Neuronal stem cell (in vitro differentiated cells): ENCODE results near the gene EML2. TPM values are rescaled to one million over a fixed set of nuclear protein-coding genes. Genes with fewer than 3 reads are reported as not detected.

ENCODE experiments used
- DNase-seq: peaks from one replicate; pipeline ENCODE4 v3.0.0-alpha.2; 2013; ENCODE audit warnings: low spot score
- H2AFZ ChIP-seq: one replicate; pipeline ENCODE4 v1.6.1; 2013; ENCODE audit warnings: mild to moderate bottlenecking, low read length, inconsistent platforms
- H2AK5ac ChIP-seq: 2 replicates; pipeline ENCODE4 v1.6.1; 2013; ENCODE audit warnings: low read depth, mild to moderate bottlenecking, inconsistent platforms, low read length, moderate library complexity, mixed read lengths
- H2BK120ac ChIP-seq: 2 replicates; pipeline ENCODE4 v1.6.1; 2013; ENCODE audit warnings: low read depth, mild to moderate bottlenecking, inconsistent platforms, low read length, moderate library complexity, mixed read lengths
- H2BK12ac ChIP-seq: one replicate; pipeline ENCODE4 v1.6.1; 2013; ENCODE audit warnings: low read length, inconsistent platforms
- H2BK15ac ChIP-seq: 2 replicates; pipeline ENCODE4 v1.6.1; 2013; ENCODE audit warnings: mild to moderate bottlenecking, low read length, inconsistent platforms, mixed read lengths
- H2BK5ac ChIP-seq: one replicate; pipeline ENCODE4 v1.6.1; 2013; ENCODE audit warnings: inconsistent platforms, mild to moderate bottlenecking, low read length, moderate library complexity
- H3K14ac ChIP-seq: one replicate; pipeline ENCODE4 v1.6.1; 2013; ENCODE audit warnings: low read length, inconsistent platforms
- H3K18ac ChIP-seq: 2 replicates; pipeline ENCODE4 v1.6.1; 2013; ENCODE audit warnings: low read length, inconsistent platforms
- H3K23ac ChIP-seq: 2 replicates; pipeline ENCODE4 v1.6.1; 2013; ENCODE audit warnings: low read depth, mild to moderate bottlenecking, mixed read lengths, low read length, inconsistent platforms; ENCODE audit not compliant: poor library complexity
- H3K27ac ChIP-seq: replicated peaks from 3 replicates; pipeline ENCODE4 v1.5.1; 2013; ENCODE audit warnings: low read length, inconsistent platforms
- H3K27me3 ChIP-seq, 3 experiments: 2 replicates each; pipeline ENCODE4 v1.6.1; 2013; ENCODE audit warnings: low read length in 3 of 3, mild to moderate bottlenecking in 2 of 3, inconsistent platforms in 1 of 3, low read depth in 1 of 3, mixed read lengths in 1 of 3, moderate library complexity in 1 of 3; ENCODE audit not compliant: control insufficient read depth in 3 of 3, insufficient read depth in 3 of 3
- H3K36me3 ChIP-seq, 2 donors: replicated peaks in 1 of 2; 2 replicates each; pipeline ENCODE4 v1.6.1; 2013; ENCODE audit warnings: low read length in 2 of 2; ENCODE audit not compliant: control insufficient read depth in 2 of 2, insufficient read depth in 2 of 2
- H3K4ac ChIP-seq: 2 replicates; pipeline ENCODE4 v1.6.1; 2013; ENCODE audit warnings: inconsistent platforms, mild to moderate bottlenecking, low read length, moderate library complexity
- H3K4me1 ChIP-seq, 2 donors: 1 replicate in 1 of 2; 2 replicates in 1 of 2; pipeline ENCODE4 v1.6.1; 2013; ENCODE audit warnings: low read length in 2 of 2, low read depth in 1 of 2; ENCODE audit not compliant: control insufficient read depth in 2 of 2, insufficient read depth in 1 of 2
- H3K4me2 ChIP-seq: one replicate; pipeline ENCODE4 v1.6.1; 2013; ENCODE audit warnings: mild to moderate bottlenecking, low read length, inconsistent platforms; ENCODE audit not compliant: insufficient read depth, poor library complexity, severe bottlenecking
- H3K4me3 ChIP-seq, 2 donors: 2 replicates each; pipeline ENCODE4 v1.5.1; 2013; ENCODE audit warnings: low read length in 2 of 2, mild to moderate bottlenecking in 2 of 2, inconsistent platforms in 1 of 2, moderate library complexity in 1 of 2
- H3K79me1 ChIP-seq: one replicate; pipeline ENCODE4 v1.6.1; 2013; ENCODE audit warnings: low read depth, mild to moderate bottlenecking, inconsistent platforms, low read length, moderate library complexity
- H3K9ac ChIP-seq: one replicate; pipeline ENCODE4 v1.6.1; 2013; ENCODE audit warnings: mild to moderate bottlenecking, low read depth, low read length, inconsistent platforms; ENCODE audit not compliant: poor library complexity
- H3K9me3 ChIP-seq, 2 donors: replicated peaks in 1 of 2; 2 replicates each; pipeline versions ENCODE3 to v1.6.1; 2013; ENCODE audit warnings: low read length in 2 of 2, mild to moderate bottlenecking in 2 of 2, inconsistent platforms in 1 of 2, low read depth in 1 of 2, mixed read lengths in 1 of 2, moderate library complexity in 1 of 2; ENCODE audit not compliant: control insufficient read depth in 2 of 2, insufficient read depth in 1 of 2
- H4K8ac ChIP-seq: one replicate; pipeline ENCODE4 v1.6.1; 2013; ENCODE audit warnings: low read depth, mild to moderate bottlenecking, inconsistent platforms, low read length, moderate library complexity
- H4K91ac ChIP-seq: one replicate; pipeline ENCODE4 v1.6.1; 2013; ENCODE audit warnings: low read length, low read depth, mild to moderate bottlenecking, inconsistent platforms; ENCODE audit not compliant: poor library complexity
- WGBS, 2 donors: extraction: QIAGEN DNeasy Blood & Tissue Kit; methylation state at CpG; one replicate each; pipeline ENCODE4 v1.1.7; 2013; ENCODE audit warnings: missing lambda C conversion rate in 2 of 2, mixed read lengths in 1 of 2; ENCODE audit not compliant: insufficient read length in 2 of 2, insufficient replicate concordance in 1 of 2; ENCODE audit errors: extremely low coverage in 2 of 2; 5-methylcytosine and 5-hydroxymethylcytosine counted together
- small RNA-seq: library from polyadenylated mRNA; stranded (forward); fragments of <200 nt; extraction: miRNeasy Mini kit (QIAGEN cat#:217004); gene quantifications from one replicate; pipeline ENCODE3, GENCODE V24; 2013; ENCODE audit not compliant: insufficient read depth

Gene EML2

GRCh38 chr19:45564131-45564780 is 74.9 kb downstream of the EML2 start:
- no peaks in the 10 kb centered on the region for H3K4me1 ChIP-seq
- no peak overlapping the region for H3K14ac ChIP-seq
- no peak overlapping the region for H2BK5ac ChIP-seq
- H2BK15ac ChIP-seq, result no peak overlapping the region
- H2BK120ac ChIP-seq, result no peak overlapping the region
- WGBS, 2 donors, result no CpG with 5 or more reads among the region's 5 CpGs
- H3K23ac ChIP-seq, result no peak overlapping the region
- H2AFZ ChIP-seq, result no peak overlapping the region
- no peak overlapping the region for H2AK5ac ChIP-seq
- H3K27me3 ChIP-seq, result no peaks in the 10 kb centered on the region
- no peak overlapping the region for H4K91ac ChIP-seq
- H3K4me2 ChIP-seq, result no peak overlapping the region
- no peak overlapping the region for H2BK12ac ChIP-seq
- no peaks in the 10 kb centered on the region for H3K36me3 ChIP-seq
- H3K9me3 ChIP-seq, result no peaks in the 10 kb centered on the region
- no peak overlapping the region for H3K4ac ChIP-seq
- H4K8ac ChIP-seq, result no peak overlapping the region
- peak overlapping the region; percentile 48 for H3K18ac ChIP-seq
- no peak overlapping the region for H3K9ac ChIP-seq
- no peak for DNase-seq
- peaks cover 5% of the 10 kb centered on the region for H3K79me1 ChIP-seq
- no peak overlapping the region for H3K27ac ChIP-seq
- no peak overlapping the region for H3K4me3 ChIP-seq

GRCh38 chr19:45560686-45561085 is 78.5 kb downstream of the EML2 start:
- Histone ChIP-seq H3K9me3 (peaks cover 0 to 2% of the 10 kb centered on the region in 2 donors), H2BK120ac (no peak overlapping the region), H3K27me3 (no peaks in the 10 kb centered on the region), H2AFZ (no peak overlapping the region), H2BK15ac (no peak overlapping the region), H3K18ac (no peak overlapping the region), H3K4me2 (no peak overlapping the region), H3K4me1 (no peaks in the 10 kb centered on the region), H2BK5ac (no peak overlapping the region), H2BK12ac (no peak overlapping the region), H3K14ac (no peak overlapping the region), H3K79me1 (peaks cover 8% of the 10 kb centered on the region), H4K91ac (no peak overlapping the region), H3K36me3 (no peaks in the 10 kb centered on the region), H2AK5ac (no peak overlapping the region), H3K9ac (no peak overlapping the region), H3K4ac (no peak overlapping the region), H3K27ac (no peak overlapping the region), H3K23ac (no peak overlapping the region), H4K8ac (no peak overlapping the region), H3K4me3 (no peak overlapping the region)
- DNase-seq, result no peak
- WGBS, 2 donors, result no CpG with 5 or more reads among the region's 11 CpGs

- no peak overlapping the region for H4K91ac ChIP-seq
- no peak overlapping the region for H2BK12ac ChIP-seq
- no peak overlapping the region for H2AFZ ChIP-seq
- H3K14ac ChIP-seq, result no peak overlapping the region
- DNase-seq, result no peak
- H4K8ac ChIP-seq, result no peak overlapping the region
- H3K9me3 ChIP-seq, result peaks cover 0 to 2% of the 10 kb centered on the region in 2 donors
- H2BK5ac ChIP-seq, result no peak overlapping the region
- no CpG with 5 or more reads among the region's 5 CpGs for WGBS, 2 donors
- H3K4me1 ChIP-seq, result no peaks in the 10 kb centered on the region
- peak overlapping the region in 1 of 2 donors; percentile 0 for H3K4me3 ChIP-seq
- H3K18ac ChIP-seq, result no peak overlapping the region
- peak overlapping the region; percentile 17 for H2BK120ac ChIP-seq
- H3K9ac ChIP-seq, result no peak overlapping the region
- no peaks in the 10 kb centered on the region for H3K27me3 ChIP-seq
- no peak overlapping the region for H2BK15ac ChIP-seq
- no peak overlapping the region for H3K27ac ChIP-seq
- H3K4me2 ChIP-seq, result no peak overlapping the region
- peak overlapping the region; percentile 14 for H2AK5ac ChIP-seq
- H3K4ac ChIP-seq, result no peak overlapping the region
- H3K36me3 ChIP-seq, result no peaks in the 10 kb centered on the region
- H3K79me1 ChIP-seq, result peaks cover 8% of the 10 kb centered on the region
- H3K23ac ChIP-seq, result peak overlapping the region; percentile 52
These were observed 79.2 kb downstream of the EML2 start for GRCh38 chr19:45560038-45560437.

Small RNAs within 50 kb of the gene (small RNA-seq; reads per million reads assigned to genes)
- gene MIR642A (not detected), gene RN7SL836P (not detected)
